Measurements from ENCODE around the gene OR51V1. TPM values are rescaled to one million over a fixed set of nuclear protein-coding genes. Genes with fewer than 3 reads are reported as not detected.

OR51V1 gene
- total and polyA plus RNA-seq, 2 of the 4 experiments (the other 2 are of a cell fraction) = not detected

DNA sequence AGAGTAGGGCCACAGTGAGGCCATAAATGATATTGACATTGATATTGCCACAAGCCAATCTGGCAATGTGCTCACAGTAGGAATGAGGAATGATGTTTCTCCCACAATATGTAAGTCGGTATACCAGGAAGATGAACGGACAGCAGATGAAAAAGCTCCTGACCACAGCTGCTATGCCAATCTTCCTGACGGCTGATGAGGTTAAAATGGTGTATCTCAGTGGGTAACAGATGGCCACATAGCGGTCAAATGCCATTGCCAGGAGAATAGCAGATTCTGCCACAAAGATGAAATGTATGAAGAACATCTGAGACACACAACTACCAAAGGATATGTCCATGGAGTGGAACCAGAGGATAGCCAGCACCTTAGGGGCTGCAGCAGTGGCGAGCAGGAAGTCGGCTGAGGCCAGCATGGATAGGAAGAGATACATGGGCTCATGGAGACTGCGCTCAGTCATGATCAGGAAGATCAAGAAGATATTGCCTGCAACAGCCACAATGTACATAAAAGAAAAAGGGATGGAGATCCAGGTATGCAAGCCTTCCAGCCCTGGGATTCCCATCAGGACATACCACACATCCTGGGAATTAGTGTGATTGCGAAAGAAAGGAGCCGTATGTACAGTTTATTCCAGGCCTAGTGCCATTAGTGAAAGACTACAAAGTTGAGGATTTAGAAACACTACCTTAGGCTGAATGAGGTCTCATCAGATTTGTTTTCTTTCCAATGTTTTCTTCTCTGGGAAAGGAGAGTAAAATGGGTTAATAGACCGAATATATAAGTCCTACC, 22.2 kb downstream of the OR51V1 start:
- Histone ChIP-seq H2AK9ac (replicated peaks; ENCODE audit: low read depth, low read length, poor library complexity) (no peak overlapping the region), H3K4me2 (ENCODE audit: low read depth, low read length) (no peak overlapping the region), H3K14ac (replicated peaks; ENCODE audit: low read depth, low read length) (no peak overlapping the region), H3K79me1 (ENCODE audit: low read depth in 1 of 2, low read length in 2 of 2) (no peaks in the 10 kb centered on the region), H2AFZ (replicated peaks; ENCODE audit: low read length, poor library complexity) (no peak overlapping the region), H3K4me3 (ENCODE audit: insufficient read depth, low read depth, low read length) (no peak overlapping the region), H3K9me3 (ENCODE audit: control insufficient read depth, insufficient read depth, low read length) (no peaks in the 10 kb centered on the region), H3K56ac (ENCODE audit: extremely low read depth, insufficient read depth, low read length) (no peak overlapping the region), H3K4ac (ENCODE audit: low read depth, low read length) (no peak overlapping the region), H3K9ac (ENCODE audit: low read depth, low read length) (no peak overlapping the region), H2BK120ac (ENCODE audit: low read depth, low read length) (no peak overlapping the region), H2BK15ac (ENCODE audit: low read depth, low read length) (no peak overlapping the region), H2BK5ac (ENCODE audit: low read depth, low read length, poor library complexity, severe bottlenecking) (no peak overlapping the region), H3K23ac (ENCODE audit: low read depth, low read length) (no peak overlapping the region), H3K27me3 (ENCODE audit: control insufficient read depth, insufficient read depth, low read length) (no peaks in the 10 kb centered on the region), H3K18ac (ENCODE audit: low read depth, low read length) (no peak overlapping the region), H3K36me3 (ENCODE audit: control insufficient read depth, insufficient read depth, low read length) (no peaks in the 10 kb centered on the region), H3K4me1 (ENCODE audit: control insufficient read depth, insufficient read depth, low read length) (no peaks in the 10 kb centered on the region), H3K9me1 (ENCODE audit: insufficient read depth, low read length) (no peaks in the 10 kb centered on the region), H2BK20ac (ENCODE audit: low read depth, low read length) (no peak overlapping the region), H3K27ac (ENCODE audit: insufficient read depth, low read length) (no peak overlapping the region), H4K5ac (ENCODE audit: low read depth, low read length) (no peak overlapping the region), H4K20me1 (ENCODE audit: insufficient read depth, low read length) (no peaks in the 10 kb centered on the region), H4K8ac (ENCODE audit: low read depth in 2 of 2, low read length in 2 of 2) (no peak overlapping the region), H4K91ac (ENCODE audit: insufficient read depth, low read depth, low read length) (no peak overlapping the region), H2AK5ac (ENCODE audit: low read depth, low read length) (no peak overlapping the region)
- intact Hi-C loops (cut with micrococcal nuclease) = no loop called here
- 80% methylated on average over 1 of the region's 10 CpGs; no CpG with 5 or more reads in 1 of the 2 experiments for WGBS, 2 experiments (ENCODE audit: extremely low coverage in 2 of 2, insufficient read length in 1 of 2)
- in situ Hi-C loops (cut with MboI; ENCODE audit: low sequenced_read_pairs) = no loop called here
- TF ChIP-seq MAZ (IDR thresholded peaks at IDR 0.05; ENCODE audit: borderline replicate concordance, low read depth, low read length) = no peak
- peak; percentile 58 for TF ChIP-seq CEBPB (IDR thresholded peaks at IDR 0.05; ENCODE audit: low read depth, low read length)
- CTCF ChIA-PET = no interaction called here
- dilution Hi-C loops (cut with HindIII; ENCODE audit: low sequenced_read_pairs, unreplicated experiment) = no loop called here
- DNase-seq = no peak
- BruUV-seq (replicated peaks) = no TSS peak
- POLR2A ChIA-PET (ENCODE audit: unreplicated experiment) = no interaction called here
- no peak for ATAC-seq (ENCODE audit: low read depth)

Measured in IMR-90 (cell line).